CD4-positive, alpha-beta T cell treated with Interleukin-1 beta for 1 hour (primary cell): ENCODE measurements around the gene ZNF57.
A peak's percentile ranks its signal among the peaks of the same experiment; 100 is the strongest.
"Not testable (repeated sequence)": the region's sequence is repeated elsewhere in the genome, so short reads cannot be mapped to it uniquely, and the experiment has no call there.

Experiments used
- DNase-seq, 2 donors: peaks; one replicate each; pipeline ENCODE4 v3.0.0-alpha.2; 2020 to 2022

Gene ZNF57

DNA sequence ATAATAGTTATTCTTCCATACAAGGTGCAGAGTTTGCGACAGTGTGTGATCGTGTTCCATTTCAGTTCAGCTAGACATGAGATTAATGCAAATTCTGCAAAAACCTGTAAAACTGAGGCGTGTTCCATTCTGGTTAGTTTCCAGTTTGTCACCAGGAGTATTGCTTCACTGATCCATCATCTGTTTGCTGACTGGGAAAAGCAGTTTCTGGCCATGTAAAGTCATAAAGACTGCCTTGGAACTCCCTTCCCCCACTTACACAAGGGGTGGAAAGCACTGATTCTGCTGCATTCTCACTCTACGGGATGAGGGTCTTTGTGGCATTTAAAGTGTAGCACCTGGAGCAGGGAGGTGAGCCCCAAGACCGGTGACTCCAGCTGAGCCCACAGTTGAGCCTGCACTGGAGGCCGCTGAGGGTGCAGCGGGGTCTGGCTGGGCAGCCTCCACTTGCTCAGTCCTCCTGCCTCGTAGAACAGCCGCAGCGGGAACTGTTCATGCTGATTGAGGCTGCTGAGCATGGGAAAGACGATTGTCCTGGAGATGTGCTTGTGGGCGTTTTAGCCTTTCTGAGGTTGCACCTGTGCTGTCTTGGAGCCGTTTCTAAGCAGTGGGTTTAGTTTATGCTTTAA, 2.0 kb downstream of the ZNF57 start:
- no peak for DNase-seq

DNA sequence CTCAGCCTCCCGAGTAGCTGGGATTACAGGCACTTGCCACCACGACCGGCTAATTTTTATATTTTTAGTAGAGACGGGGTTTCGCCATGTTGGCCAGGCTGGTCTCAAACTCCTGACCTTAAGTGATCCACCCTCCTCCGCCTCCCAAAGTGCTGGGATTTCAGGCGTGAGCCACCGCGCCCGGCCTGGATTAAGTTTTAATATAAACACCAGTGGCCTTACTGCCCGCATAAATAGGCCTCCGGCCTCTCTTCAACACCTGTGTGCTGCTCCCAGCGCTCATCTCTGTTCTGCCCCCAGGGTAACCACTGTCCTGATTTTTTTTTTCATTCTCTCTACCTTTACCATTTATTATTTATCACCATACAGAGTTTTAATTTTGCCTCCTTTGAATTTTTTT, 2.6 kb downstream of the ZNF57 start:
- DNase-seq = not testable (repeated sequence)

DNA sequence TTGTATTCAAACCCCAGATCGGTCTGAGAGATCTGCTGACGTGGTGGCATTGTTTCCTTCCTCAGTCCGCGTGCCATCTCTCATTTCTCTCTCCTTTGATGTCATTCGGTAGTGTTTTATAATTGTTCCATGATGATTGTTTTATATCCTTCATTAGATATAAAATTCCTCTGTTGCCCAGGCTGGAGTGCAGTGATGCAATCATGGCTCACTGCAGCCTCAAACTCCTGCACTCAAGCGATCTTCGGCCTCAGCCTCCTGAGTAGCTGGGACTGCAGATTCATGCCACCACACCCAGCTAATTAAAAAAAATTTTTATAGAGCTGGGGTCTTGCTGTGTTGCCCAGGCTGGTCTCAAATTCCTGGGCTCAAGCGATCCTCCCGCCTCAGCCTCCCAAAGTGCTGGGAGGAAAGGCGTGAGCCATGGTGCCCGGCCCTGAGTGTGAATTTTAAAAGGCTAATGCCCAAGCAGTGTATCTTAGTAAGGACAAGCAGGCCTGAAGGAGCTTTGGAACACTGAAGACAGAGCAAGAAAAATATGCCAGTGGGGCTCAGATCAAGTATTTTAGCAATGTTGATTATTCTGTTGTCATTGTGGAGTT, 5.3 kb downstream of the ZNF57 start:
- DNase-seq = no peak

DNA sequence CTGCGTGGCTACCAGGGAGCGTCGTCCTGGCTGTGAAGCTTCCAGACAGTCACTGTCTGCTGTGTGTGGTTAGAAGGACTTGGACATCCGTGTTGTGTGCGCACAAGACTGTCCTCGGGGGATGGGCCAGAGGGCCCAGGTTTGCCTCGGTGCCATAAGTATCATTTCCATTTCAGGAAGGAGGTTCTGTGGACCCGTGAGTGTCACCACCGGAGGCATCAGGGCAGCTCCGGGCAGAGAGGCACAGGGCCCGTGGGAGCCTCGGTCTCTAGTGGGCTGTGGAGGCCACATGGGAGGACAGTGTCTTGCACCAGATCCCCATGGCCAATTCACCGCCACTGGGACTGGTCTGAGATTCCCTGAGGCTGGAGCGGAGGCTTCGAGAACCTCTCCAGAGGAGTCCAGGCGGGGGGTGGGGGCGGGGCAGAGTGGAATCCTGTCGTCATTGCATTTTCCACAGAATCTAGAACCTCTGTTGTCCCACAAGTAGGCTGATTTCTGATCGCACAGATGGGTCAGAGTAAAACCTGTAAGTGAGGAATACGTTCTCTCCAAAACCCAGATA, 6.0 kb downstream of the ZNF57 start:
- DNase-seq = no peak

DNA sequence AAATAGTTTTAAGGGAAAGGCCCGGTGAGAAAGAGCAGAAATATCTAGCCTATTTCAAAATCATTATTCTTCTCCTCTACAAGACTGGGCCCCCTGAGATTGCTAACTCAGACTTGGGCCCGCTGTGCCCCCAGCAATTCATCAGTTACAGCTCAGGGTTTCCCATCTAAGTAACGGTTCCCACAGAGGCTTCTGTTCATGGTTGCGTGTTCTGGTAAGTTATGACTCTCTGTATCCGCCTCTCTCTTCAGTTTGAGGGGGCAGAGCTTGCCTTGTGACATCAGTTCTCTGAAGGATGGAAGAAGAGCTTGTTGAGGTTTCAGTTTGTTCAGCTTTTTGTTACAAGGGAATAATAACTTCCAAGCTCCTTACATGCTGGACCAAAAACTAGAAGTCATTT, 11.6 kb downstream of the ZNF57 start:
- no peak for DNase-seq

DNA sequence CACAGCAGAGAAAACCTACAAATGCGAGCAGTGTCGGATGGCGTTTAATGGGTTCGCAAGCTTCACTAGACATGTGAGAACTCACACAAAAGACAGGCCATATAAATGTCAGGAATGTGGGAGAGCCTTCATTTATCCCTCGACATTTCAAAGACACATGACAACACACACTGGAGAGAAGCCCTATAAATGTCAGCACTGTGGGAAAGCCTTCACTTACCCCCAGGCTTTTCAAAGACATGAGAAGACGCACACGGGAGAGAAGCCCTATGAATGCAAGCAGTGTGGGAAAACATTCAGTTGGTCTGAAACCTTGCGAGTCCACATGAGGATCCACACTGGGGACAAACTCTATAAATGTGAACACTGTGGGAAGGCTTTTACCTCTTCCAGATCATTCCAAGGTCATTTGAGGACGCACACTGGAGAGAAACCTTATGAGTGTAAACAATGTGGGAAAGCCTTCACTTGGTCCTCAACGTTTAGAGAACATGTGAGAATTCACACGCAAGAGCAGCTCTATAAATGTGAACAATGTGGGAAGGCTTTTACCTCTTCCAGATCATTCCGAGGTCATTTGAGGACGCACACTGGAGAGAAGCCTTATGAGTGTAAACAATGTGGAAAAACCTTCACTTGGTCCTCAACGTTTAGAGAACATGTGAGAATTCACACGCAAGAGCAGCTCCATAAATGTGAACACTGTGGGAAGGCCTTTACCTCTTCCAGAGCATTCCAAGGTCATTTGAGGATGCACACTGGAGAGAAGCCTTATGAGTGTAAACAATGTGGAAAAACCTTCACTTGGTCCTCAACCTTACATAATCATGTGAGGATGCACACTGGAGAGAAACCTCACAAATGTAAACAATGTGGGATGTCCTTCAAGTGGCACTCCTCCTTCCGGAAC, 16.8 kb downstream of the ZNF57 start:
- no peak for DNase-seq

DNA sequence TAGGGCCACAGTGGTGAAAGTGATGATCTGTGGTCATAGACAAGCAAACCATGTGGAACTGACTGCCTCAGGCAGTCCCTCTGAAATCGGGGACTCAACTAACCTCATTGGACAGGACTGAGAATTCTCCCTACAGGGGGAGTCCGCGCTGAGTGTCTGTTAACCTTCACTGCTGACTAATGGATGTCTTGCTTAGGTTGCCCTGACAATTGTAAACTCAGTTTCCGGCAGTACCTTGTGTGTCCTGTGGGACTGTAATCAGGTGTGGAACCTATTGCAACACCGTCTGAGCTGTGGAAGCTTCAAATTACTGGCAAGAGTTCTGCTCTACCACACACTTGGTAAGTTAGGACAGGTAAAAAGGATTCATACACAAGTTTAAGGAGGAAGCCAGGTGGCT, 22.3 kb downstream of the ZNF57 start:
- no peak for DNase-seq

DNA sequence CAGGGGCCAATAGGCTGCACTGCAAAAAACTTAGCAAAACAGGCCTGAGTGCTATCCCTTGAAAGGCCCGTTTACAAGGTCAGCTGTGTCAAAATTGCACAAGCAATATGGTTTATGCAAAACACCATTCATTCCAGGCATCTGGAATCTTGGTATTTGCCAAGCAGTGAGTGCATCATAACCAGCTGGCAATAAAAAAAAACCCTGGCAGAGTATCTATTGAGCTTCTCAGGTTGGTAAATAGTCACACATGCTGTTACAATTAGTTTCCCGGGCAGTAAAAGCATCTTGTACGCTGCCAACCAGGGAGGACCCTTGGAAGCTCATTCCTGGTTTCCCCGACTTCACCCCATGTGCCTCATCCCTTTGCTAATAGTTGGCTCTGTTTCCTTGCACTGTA, 22.8 kb downstream of the ZNF57 start:
- no peak for DNase-seq

DNA sequence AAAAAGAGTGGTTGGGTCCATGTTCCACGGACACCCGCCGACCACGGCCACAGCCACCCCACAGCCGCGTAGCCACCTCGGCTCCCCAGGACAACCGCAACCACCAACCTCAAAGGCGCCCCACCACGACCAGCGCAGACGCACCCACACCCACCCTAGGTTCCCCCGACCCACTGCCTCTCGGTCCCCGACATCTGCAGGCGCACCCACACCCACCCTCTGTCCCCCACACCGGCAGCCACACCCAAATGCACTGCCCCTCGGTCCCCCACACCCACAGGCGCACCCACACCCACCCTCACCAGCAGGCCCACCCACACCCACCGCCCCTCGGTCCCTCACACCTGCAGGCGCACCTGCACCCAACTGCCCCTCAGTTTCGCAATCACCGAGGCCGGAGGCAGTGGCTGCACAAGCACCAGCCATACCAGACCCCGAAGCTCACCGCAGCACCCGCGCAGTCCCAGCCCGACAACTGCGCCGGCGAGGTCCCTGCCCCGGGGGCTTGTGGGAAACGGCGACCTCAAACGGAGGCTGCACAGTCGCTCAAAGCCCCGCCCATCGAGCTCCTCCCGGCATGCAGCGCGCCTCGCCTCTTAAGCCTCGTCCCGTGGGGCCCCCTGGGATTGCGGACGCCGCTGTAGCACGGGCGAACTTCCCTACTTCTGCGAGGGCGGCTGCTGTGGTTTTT, 25.8 kb downstream of the ZNF57 start:
- DNase-seq = no peak

DNA sequence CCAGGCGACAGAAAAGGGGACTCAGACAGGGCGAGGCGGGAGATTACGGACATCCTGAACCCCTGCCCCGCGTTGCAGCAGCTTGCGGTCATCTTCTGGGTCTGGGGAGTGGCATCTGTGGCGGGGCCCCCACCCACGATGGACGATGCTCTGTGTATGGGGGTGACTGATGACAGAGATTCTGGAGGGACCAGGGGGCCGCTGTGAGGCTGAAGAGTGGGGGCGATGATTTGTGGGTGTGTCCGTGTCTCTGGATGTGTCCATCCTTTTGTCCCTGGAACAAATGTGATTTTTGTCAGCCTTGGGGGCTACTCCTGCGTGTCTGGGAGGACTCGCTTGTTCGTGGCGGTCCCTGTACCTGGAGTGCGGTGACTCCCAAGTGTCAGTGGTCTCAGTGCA, 26.3 kb downstream of the ZNF57 start:
- DNase-seq = no peak

DNA sequence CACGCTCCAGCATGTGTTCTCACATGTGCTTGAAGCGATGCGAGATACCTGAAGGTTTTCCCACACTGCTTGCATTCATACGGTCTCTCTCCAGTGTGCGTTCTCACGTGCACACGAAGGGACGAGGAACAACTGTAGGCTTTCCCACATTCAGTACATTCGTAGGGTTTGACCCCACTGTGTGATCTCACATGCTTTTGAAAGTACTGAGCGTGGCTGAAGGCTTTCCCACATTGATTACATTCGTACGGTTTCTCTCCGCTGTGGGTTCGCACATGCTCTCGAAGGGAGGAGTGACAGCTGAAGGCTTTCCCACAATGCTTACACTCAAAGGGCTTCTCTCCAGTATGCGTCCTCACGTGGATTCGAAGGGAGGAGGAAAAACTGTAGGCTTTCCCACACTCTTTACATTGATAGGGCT, 32.8 kb downstream of the ZNF57 start:
- no peak for DNase-seq

DNA sequence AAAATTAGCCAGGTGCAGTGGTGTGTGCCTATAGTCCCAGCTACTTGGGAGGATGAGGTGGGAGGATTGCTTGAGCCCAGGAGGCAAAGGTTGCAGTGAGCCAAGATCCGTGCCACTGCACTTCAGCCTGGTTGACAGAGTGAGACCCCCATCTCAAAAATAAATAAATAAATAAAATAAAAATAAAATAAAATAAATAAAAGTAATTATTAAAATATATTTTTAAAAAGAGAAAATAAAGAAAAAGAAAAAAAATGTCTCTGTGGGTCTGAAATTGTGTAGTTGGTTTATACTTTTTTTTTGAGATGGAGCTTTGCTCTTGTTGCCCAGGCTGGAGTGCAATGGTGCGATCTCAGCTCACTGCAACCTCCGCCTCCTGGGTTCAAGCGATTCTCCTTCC, 35.1 kb downstream of the ZNF57 start:
- DNase-seq = not testable (repeated sequence)

DNA sequence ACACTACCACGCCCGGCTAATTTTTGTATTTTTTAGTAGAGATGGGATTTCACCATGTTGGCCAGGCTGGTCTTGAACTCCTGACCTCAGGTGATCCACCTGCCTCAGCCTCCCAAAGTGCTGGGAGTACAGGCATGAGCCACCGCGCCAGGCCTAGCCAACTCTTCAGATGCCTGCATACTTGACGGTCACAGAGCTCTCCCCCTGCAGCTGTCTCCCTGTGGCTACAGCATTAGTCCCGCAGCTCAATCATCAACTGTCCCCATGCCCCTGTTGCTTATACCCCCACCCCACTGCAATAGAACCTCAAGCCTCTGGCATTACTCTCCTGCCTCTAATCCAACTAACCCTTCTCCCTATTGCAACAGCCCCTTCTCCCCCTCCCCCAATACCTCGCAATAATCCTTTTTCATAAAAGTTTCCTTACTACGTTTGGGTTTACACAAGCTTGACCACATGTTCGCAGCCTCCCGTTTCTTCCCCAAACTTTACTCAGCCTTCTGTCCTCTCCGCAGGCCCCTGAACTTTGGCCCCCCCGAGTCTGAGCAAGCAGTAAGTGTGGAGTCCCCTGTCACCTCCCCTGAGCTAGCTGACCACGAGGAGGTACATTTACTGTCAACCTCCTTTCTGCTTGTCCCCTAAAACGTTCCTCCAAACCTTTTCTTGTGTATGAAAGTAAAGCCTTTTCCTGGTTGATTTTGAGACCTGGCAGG, 42.4 kb downstream of the ZNF57 start:
- no peak for DNase-seq

DNA sequence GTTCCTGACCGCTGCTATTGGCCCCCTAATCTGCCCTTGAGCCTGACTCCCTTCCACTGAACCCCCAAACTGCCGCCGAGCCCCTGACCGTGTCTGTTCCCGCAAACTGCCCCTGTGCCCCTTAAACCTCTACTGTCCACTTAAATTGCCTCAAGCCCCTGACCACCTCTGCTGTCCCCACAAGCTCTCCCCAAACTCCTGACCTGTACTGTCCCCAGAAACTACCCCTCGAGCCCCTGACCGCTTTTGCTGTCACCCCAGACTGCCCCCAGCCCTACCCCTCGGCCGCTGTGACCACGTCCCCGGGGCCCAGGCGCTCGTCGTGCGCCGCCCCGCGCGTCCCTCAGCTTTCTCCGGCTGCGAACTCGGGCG, 43.7 kb downstream of the ZNF57 start:
- no peak for DNase-seq

DNA sequence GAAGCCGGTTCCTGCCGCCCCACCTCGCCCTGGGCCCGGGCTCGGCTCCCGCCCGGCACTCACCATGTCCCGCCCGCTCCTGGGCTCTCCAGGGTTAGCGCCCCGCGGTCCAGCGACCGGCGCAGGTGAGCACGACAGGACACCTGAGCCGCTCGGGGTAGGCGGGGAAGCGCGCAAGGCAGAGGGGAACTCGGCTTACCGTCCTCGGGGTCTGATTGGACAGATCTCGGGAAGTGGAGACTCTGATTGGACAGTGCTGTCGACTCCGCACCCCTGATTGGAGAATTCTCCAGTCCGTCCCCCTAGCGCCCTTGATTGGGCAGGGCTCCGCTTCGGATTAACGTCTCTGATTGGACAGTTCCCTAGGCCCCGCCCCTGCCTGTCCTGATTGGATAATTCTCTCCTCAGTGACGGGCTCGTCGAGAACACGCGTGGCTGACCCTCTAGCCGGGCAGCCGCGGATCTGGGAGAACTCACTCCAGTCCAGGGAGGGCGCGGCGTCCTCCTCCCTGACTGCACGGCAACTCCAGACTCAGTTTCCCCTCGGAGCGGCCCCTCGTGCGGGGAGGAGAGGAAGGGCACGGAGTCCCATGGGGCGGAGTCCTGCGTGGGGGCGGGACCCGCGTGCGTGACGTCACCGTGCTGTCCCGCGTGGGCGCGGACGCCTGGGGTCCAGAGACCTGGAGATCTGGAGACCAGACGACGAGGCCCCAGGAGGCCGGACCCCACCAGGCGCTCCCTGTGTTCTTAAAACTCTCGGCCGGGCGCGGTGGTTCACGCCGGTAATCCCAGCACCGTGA, 44.2 kb downstream of the ZNF57 start, which contains the start of gene ZNF77:
TSS of gene ZNF77 (minus strand) at position 197 of the 800 bp plus-strand sequence. CDS start at position 66, 131 bp downstream.
- peak; percentile 98 to 99 for DNase-seq

DNA sequence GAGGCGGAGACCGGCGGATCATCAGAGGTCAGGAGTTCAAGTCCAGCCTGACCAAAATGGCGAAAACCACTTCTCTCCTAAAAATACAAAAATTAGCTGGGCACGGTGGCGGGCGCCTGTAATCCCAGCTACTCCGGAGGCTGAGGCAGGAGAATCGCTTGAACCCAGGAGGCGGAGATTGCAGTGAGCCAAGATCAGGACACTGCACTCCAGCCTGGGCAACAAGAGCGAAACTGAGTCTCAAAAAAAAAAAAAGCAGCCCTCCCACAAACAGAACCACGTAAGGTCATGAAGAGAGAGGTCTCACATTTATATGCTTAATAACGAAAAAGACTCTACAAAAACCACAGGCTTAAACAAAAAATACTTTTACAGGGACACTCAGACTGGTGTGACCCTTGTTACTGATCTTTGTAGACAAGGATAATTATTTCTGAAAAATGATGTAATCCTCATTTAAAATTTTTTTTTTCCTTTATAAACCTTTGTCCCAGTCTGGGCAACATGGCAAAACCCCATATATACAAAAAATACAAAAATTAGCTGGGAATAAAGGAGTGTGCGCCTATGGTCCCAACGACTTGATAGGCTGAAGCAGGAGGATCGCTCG, 45.0 kb downstream of the ZNF57 start:
- no peak for DNase-seq

DNA sequence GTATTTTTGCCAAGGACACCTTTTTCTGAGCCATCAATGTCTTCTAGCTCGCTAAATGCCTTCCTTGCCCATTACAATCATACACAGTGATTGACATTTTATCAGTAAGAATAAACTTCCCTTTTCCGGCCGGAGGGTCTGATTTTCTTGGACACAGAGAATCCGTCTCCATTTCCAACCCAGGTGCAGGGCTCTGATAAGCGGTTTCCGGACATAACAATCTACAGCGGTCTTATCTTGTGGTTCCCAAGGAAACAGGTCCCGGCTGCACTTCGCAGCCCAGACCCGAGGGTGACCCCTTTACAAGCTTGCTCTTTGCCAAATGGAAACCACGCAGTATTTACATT, 49.2 kb downstream of the ZNF57 start:
- no peak for DNase-seq

DNA sequence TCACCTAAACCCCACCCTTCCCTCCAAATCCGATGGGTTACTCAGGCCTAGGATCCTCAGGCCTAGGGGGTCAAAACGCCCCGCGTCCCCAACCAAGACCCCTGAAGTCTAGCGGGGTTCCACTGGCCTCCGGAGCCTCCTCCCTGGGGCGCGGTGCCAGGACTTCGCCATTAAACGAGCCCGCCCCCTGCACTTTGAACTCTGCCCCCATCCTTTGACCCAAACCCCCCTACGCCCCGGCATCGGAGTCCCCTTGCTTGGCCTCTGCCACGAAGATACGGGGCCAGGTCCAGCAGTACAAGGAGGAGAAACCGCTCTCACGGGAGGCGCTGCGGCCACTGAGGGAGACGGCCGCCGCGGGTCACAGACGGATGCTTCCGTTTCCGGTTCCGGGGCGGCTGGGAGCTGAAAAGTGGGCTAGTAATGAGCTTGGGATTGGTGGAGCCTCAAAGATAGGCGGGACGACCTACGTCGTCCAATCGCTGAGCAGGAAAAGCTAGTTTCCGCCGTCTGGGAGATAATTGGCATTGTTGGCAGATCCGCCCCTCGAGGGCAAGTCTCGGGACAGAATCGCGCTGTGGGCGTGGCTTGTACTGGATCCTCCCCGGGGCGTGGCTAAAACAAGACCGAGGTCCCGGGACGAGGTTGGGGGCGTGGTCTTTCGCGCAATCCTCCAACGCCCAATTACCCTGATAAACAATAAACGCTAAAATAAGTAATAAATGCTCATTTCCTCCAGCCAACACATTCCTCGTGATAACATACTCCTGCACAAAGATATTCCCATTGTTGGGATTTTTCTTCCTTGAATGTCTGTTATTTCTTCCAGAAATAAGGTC, 49.8 kb downstream of the ZNF57 start:
- DNase-seq = peak; percentile 100

DNA sequence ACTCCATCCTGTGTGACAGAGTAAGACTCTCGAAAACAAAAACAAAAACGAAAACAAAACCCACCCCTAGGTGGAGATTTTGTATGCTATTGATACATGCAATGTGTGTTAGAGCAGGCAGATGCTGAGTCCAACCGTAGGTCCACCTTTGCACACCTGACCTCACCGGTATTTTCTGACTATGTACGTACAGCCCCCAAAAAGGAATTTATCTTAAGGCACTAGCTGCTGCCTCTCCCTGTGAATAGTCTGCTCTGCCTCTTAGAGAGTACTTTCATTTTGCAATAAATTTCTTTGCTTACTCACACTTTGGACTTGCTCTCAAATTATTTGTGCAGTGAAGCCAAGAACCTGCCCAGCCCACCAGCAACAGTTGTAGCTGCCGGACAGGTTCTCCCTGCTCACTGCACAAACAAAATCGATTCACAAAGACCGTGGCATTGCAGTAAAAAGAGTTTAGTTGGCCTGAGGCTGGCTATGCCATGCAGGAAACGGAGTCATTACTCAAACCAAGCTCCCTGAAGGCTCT, 52.3 kb downstream of the ZNF57 start:
- no peak for DNase-seq

DNA sequence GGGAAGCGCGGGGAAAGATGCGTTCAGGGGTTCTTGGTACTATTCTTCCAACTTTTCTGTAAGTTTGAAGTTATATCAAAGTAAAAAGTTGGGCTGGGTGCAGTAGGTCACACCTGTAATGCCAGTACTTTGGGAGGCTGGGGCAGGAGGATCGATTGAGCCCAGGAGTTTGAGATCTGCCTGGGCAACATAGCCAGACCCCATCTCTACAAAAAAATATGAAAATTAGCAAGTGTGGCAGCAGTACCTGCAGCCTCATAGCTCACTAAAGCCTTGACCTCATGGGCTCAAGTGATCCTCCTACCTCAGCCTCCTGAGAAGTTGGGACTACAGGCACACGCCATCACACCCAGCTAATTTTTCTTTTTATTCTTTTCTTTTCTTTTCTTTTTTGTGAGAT, 56.4 kb downstream of the ZNF57 start:
- no peak for DNase-seq
